Hindlimb muscle (tissue), 1 donor: ENCODE results near the gene CCDC121. TPM values are rescaled to one million over a fixed set of nuclear protein-coding genes. Genes with fewer than 3 reads are reported as not detected.

Experiments
- DNase-seq: peaks from one replicate; pipeline ENCODE4 v3.0.0-alpha.2; 2013
- polyA plus RNA-seq: library from polyadenylated mRNA; unstranded; fragments of 120-200 nt; gene quantifications from one replicate; pipeline ENCODE4 v1.2.1, GENCODE V29; 2013; ENCODE audit not compliant: insufficient read length

Gene CCDC121
- polyA plus RNA-seq, 1 donor = 5.1 TPM

GRCh38 chr2:27581417-27582128, 47.2 kb downstream of the CCDC121 start:
- no peak for DNase-seq

Other genes starting within 250 kb of the CCDC121 start
- gene ZNF513, start 248.3 kb downstream of the CCDC121 start, polyA plus RNA-seq = 15.4 TPM
- gene PPM1G, start 219.4 kb downstream of the CCDC121 start, polyA plus RNA-seq = 57.8 TPM
- gene NRBP1, start 200.4 kb downstream of the CCDC121 start, polyA plus RNA-seq = 115 TPM
- gene KRTCAP3, start 186.6 kb downstream of the CCDC121 start, polyA plus RNA-seq = 1.4 TPM
- gene IFT172, start 139.3 kb downstream of the CCDC121 start, polyA plus RNA-seq = 27.5 TPM
- 8.2 TPM for gene FNDC4, start 133.8 kb downstream of the CCDC121 start, polyA plus RNA-seq
- 0.22 TPM for gene GCKR, start 132.2 kb downstream of the CCDC121 start, polyA plus RNA-seq
- gene ZNF512, start 46.0 kb downstream of the CCDC121 start, polyA plus RNA-seq = 42.3 TPM
- gene GPN1, start within 50 bp of the CCDC121 start, polyA plus RNA-seq = 30.4 TPM
- gene SUPT7L, start 34.6 kb upstream of the CCDC121 start, polyA plus RNA-seq = 33.8 TPM
- gene SLC4A1AP, start 34.9 kb upstream of the CCDC121 start, polyA plus RNA-seq = 24.6 TPM
- gene MRPL33, start 142.7 kb upstream of the CCDC121 start, polyA plus RNA-seq = 99.7 TPM